ENCODE data around the gene SLC29A3.

SLC29A3 gene

DNA sequence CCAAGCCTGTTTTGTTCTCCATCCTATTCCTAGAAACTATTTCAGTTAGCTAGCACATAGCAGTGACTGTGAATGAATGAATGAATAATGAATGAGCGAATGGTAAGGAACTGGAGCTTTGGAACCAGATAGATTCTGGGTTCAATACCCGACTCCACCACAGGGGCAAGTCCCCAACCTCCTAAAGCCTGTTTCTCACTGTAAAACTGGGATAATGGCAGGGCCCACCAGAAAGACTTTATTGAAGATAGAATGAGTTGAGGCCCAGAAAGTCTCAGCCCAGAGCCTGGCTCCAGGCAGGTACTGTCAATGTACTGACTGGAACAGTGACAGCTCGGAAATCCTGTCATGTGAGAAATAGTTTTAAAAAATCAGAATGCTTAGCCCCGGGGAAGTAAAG lies 76.6 kb downstream of the SLC29A3 start:
- no peak for DNase-seq

DNA sequence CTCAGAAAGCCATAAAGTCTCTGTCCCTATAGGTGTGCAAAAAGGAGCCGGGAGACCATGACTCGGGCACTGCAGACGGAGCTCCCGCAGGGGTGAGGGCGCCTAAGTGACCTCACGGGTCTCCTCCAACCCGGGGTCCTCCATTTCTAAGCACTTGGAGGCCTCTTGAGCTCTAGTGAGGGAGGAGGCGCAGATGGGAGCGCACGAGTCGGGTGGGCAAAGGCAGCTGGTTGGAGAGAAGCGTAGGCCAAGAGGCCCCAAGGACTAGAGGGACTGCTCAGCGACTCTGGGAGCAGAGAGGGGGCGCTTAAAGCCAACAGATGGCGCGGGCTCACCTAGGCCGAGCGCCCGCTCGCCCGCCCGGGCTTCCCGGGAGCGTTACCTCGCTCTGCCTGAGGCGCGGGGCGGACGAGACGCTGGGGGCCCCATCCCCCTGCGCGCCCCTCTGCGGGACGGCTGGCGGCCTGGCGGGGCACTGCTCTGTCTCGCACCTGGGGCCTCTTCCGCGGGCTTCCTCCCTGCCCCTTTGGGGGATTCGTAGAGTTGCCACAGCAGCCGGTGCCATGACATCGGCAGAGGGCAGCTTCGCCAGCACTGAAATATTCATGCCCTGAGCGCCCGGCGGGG lies 77.1 kb downstream of the SLC29A3 start:
- DNase-seq: no peak

DNA sequence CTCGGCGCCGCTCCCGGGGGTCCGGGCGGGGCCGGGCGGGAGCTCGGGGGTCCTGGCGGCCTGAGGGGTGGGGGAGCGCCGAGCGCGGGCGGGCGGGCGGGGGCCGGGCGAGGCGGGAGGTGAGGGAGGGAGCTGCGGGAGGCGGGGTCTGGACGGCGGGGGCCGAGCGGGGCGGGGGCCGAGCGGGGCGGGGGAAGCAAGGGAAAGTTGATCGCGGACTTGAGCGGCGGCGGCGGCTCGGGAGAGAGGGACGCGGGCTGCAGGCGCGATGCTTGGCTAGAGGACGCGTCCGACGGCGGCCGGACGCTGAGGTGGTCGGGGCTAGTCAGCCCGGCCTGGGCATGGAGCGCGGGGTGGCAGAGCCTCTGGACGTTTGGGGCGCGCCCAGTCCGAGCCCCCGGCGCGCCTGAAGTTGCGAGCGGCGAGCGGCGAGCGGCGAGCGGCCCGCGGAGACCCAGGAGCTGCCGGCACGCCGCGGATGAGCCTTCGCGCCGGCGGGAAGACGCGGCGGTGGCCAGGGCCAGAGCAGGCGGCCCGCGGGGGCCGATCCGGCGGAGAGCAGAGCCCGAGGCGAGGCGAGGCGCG lies 77.7 kb downstream of the SLC29A3 start, which contains the start of gene CDH23:
Gene CDH23, plus strand, starts transcription at position 210 of the 585 bp plus-strand sequence. CDS start 42,912 bp downstream, outside the sequence.
- no peak for DNase-seq

DNA sequence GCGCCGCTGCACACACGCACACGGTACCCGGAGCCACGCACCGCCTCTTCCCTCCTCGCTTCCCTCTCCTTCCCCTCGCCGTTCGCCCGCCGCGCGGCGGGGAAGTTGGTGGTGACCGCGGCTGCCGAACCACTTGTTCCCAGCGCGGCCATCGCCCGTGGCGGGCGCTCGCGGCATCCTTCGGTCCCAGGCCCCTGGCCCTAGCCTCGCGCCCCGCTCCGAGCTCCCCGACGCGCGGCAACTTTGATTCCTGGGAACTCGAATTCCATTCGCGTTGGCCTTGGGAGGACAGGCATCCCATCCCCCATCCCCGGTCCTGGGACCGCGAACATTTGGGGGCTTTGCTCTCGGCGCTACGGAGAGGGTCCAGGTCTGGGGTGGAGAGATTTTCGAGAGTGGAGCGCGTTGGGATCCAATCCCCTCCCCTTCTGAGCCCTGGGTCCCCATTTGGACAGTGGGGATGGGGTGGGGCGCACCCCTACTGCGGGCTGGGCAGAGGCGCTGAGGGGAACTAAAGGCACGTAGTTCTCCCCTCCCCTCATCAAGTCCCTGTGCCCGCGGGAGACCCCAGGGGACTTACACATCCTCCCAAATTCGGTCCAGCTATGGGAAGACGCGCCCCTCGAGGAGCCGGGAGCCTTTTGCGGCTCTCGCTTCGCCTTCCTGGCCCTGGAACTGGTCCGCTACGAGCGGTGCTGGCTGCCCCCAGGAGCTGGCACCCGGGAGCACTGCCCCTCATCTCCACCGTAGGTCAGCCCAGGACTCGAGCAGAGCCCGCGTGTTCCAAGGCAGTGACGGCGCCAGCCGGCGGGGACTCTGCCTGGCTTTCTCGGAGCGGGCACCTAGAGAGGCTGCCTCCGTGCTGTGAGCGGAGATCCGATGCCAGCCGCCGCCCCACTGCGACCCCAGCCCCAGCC lies 78.5 kb downstream of the SLC29A3 start:
- no peak for DNase-seq

DNA sequence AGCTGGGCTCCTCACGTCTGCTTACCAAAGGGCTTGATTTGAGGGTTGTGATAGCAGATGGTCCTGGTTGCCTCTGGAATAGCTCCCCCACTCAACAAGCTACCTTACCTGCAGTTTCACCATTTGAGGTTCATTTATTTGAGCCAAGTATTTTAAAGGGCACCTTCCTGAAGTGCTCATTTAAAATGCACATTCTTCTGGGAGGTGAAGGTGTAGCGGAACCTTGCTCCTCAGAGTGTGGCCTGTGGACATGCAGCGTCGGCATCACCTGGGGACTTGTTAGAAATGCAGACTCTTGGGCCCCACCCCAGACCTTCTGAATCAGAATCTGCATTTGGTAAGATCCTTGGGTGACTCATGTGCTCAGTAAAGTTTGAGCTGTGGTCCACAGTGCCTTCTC lies 79.9 kb downstream of the SLC29A3 start:
- no peak for DNase-seq

DNA sequence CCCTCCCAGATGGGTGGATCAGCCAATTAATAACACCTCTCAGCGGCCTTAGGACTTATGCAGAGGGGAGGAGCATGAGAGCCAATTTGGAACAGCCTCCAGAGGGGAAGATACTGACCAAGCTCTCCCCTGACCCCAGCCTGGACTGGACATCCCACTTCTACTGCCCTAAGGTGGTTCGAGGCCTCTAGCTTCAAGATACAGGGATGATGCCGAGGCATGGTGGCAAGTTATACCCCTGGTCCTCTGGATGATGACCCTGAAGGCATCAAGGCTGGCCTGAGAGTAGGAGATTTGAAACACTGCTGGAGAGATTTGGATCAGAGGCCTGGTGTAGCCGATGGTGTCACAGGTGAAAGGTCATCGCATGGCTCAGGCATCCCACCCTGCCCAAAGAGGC lies 80.9 kb downstream of the SLC29A3 start:
- no peak for DNase-seq

DNA sequence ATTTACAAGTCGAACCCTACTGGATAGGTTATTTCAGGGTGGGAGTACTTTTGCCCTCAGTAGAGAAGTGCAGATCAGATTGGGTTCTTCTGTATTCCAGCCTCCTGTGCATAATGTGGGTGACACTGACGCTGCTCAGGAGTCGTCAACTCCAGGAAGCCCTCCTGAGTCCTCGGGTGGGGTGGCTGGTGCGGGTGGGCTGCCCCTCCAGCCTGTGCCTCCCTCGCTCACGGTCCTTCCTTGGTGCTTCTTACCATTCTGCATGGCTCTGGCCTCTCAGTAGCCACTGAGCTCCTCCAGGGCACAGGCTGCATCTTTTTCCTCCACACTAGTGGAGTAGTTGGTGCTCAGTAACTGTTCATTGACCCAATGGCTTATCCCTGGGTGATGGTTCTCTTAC lies 82.0 kb downstream of the SLC29A3 start:
- no peak for DNase-seq

DNA sequence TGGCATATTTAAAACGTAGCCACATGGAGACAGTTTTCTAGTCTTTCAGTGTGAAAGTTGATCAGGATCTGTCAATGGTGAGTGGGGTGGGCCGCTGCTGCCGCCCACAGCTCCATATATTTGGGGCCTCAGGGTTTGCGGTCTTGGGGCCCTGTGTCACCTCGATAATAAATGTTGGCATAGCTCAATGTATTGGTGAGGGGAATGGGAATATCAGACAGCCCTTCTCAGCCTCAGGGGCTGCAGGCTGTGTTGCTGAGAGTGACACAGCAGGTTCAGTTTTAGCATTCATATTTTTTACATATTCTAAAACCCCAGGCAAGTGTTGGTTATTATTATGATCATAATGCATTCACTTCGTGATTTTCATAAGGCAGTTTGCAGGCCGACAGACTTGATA lies 82.9 kb downstream of the SLC29A3 start:
- DNase-seq: no peak

DNA sequence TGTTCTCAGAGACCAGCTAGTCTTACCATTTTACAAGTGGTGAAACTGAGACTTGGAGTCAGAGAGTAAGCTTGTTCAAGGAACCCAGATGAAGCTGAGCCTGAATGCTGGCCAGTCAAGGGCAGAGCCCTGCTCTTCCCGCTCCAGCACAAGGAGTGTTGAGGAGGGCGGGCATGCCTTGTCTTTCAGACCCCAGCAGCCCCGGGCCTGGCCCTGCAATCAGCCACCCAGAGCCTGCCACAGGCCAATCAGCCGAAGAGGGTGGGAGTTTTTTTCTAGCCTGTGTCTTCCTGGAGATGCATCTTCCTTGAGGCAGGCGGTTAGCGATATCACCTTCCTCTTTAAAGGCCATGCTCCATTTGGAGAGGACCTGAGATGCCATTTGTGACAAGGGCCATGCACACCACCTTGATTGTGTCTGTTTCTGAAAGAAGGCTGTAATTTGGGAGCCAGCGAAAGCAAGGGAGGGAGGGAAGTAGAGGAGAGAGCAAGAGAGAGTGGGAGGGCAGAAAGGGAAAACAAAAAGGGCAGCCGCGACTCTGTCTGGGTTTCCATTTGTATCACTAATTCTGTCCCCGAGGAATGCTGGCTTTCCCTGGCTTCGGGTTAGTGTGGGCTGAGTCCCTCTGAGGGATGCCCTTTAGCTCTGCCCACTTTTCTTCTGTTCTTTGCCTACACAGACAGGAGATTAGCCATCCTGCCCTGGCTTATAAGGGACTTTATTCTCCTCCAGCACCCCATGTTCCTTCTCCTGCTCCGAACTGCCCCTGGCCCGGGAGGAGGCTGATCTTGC lies 85.6 kb downstream of the SLC29A3 start:
- DNase-seq: no peak

DNA sequence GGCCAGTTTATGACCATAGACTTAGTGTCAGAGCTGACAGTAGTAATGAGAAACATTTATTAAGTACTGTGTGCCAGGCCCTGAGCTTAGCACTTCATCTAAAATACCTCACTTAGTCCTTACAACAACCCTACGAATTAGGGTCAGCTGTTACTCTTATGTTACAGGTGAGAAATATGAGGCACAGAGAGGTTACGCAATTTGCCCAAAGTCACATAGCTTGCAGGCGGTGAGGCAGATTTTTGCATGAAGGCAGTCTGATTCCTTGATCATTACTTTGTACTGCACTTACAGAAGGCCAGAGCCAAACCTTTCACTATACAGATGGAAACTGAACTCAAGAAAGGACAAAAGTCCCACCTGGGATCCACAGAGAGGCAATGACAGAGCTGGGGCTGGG lies 87.8 kb downstream of the SLC29A3 start:
- DNase-seq: no peak

DNA sequence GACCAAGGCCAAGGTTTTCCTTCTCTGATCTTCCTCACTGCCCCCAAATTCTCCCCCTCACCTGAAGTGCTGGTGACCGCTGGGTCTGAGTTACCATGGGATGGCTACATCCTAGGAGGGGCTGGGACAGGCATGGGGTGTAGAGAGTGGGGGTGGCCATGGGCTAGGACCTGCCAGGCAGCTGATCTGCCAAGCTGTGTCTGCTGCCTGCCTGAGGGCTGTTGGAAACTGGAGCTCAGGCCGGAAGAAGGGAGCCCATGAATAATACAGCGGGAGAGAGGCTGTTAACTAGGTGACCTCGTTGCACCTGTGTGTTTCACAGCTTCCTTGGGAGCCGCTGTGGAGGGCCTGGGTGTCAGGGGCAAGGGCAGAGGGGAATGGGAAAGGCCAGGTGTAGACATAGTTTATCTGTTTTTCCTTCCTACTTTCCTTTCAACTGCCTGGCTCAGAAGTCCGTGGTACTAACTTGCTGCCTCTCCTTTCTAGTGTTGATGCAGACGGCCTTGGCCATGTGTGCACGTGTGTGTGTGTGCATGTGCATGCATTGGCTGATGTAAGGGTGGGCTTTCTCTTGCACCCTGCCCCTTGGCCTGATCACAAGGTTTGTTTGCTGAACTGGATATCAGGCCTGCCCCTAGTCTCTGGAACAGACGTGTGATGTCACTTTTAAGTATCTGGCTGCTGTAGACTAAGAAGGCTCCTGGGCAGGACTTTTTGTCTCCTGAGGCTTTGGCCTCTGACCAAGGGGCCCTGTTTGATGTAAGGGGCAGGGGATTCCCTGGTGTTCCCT lies 89.6 kb downstream of the SLC29A3 start:
- DNase-seq: no peak

DNA sequence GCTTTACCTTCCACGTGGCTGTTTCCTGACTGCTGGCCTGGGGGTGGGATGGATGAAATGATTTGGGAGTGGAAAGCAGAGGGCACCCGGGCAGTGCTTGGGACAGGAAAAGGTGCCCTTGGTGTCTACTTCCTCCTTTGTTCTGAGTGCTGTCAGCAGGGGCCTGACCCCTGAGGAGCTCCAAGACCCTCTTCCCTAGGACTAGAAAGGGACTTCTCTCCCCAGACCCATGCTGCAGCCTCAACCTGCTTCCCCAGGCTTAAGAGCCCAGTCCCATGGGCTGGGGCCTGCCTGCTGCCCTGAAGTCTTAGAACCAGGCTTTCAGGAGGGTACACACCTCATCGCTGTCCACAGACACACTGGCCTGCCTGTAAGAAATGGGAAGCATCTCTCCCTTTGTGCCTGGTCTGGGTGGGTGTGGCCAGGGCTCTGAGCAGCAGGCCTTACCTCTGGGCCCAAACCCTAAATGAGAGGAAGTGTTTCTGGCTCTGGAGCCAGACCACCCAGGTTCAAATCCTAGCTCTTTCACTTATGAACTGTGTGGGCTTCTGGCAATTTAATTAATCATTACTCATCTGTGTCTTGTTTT lies 90.6 kb downstream of the SLC29A3 start:
- no peak for DNase-seq
